ENCODE measurements around the gene ZFHX3.

DNA sequence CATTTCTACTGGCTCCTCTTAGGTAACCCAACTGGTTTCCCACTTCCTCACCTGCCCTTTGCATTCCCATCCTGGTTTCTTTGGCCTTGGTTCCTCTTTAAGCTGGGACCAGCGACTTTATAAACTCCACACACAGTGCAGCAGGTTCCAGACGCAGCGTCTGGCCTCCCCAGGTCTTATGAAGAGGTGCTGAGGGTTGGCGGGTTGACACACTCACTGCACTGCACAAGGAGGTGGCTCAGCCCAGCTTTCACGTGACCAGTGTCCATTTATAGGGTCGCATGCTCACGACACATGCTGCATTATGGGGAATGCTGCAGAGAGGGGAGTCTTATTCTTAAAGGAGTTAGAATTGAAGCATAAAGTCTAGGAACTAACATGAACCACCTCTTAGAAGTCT, 70.8 kb downstream of the ZFHX3 start:
- TF ChIP-seq, protein P1, sequence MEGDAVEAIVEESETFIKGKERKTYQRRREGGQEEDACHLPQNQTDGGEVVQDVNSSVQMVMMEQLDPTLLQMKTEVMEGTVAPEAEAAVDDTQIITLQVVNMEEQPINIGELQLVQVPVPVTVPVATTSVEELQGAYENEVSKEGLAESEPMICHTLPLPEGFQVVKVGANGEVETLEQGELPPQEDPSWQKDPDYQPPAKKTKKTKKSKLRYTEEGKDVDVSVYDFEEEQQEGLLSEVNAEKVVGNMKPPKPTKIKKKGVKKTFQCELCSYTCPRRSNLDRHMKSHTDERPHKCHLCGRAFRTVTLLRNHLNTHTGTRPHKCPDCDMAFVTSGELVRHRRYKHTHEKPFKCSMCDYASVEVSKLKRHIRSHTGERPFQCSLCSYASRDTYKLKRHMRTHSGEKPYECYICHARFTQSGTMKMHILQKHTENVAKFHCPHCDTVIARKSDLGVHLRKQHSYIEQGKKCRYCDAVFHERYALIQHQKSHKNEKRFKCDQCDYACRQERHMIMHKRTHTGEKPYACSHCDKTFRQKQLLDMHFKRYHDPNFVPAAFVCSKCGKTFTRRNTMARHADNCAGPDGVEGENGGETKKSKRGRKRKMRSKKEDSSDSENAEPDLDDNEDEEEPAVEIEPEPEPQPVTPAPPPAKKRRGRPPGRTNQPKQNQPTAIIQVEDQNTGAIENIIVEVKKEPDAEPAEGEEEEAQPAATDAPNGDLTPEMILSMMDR (IDR thresholded peaks at IDR 0.05; ENCODE audit: low read depth, low read length, missing input control), result no peak
- no peak for TF ChIP-seq GABPA (IDR thresholded peaks at IDR 0.05 in 1 of 2, conservative IDR thresholded peaks at IDR 0.05 in 1 of 2)
- TF ChIP-seq SP1 (IDR thresholded peaks at IDR 0.05), result no peak

All from liver (tissue), 3 donors.